Measurements from ENCODE around the gene GALNT14. TPM values are rescaled to one million over a fixed set of nuclear protein-coding genes. Genes with fewer than 3 reads are reported as not detected.

Gene GALNT14
- total RNA-seq, 1 donor from 2014 or later, result 1.7 TPM

GRCh38 chr2:31107591-31108300, 30.5 kb downstream of the GALNT14 start:
- Histone ChIP-seq H3K9me3 (no peaks in the 10 kb centered on the region), H3K27me3 (no peaks in the 10 kb centered on the region), H3K36me3 (no peaks in the 10 kb centered on the region), H3K4me1 (no peaks in the 10 kb centered on the region), H3K27ac (no peak overlapping the region), H3K4me3 (no peak overlapping the region)
- TF ChIP-seq, protein P1, sequence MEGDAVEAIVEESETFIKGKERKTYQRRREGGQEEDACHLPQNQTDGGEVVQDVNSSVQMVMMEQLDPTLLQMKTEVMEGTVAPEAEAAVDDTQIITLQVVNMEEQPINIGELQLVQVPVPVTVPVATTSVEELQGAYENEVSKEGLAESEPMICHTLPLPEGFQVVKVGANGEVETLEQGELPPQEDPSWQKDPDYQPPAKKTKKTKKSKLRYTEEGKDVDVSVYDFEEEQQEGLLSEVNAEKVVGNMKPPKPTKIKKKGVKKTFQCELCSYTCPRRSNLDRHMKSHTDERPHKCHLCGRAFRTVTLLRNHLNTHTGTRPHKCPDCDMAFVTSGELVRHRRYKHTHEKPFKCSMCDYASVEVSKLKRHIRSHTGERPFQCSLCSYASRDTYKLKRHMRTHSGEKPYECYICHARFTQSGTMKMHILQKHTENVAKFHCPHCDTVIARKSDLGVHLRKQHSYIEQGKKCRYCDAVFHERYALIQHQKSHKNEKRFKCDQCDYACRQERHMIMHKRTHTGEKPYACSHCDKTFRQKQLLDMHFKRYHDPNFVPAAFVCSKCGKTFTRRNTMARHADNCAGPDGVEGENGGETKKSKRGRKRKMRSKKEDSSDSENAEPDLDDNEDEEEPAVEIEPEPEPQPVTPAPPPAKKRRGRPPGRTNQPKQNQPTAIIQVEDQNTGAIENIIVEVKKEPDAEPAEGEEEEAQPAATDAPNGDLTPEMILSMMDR (IDR thresholded peaks at IDR 0.05), result no peak
- TF ChIP-seq POLR2A (IDR thresholded peaks at IDR 0.05), result no peak
- no peak for TF ChIP-seq POLR2AphosphoS5 (IDR thresholded peaks at IDR 0.05; ENCODE audit: insufficient read depth in 1 of 2, low read depth in 1 of 2)
- intact Hi-C loops (cut with DNase I), result no loop called here
- no peak for DNase-seq (ENCODE audit: extremely low spot score in 2 of 2)

- intact Hi-C loops (cut with DNase I), result no loop called here
- no peaks in the 10 kb centered on the region for H3K4me1 ChIP-seq
- no peak overlapping the region for H3K4me3 ChIP-seq
- DNase-seq (ENCODE audit: extremely low spot score in 2 of 2), result no peak
- no peak for TF ChIP-seq POLR2AphosphoS5 (IDR thresholded peaks at IDR 0.05; ENCODE audit: insufficient read depth in 1 of 2, low read depth in 1 of 2)
- H3K27ac ChIP-seq, result no peak overlapping the region
- no peaks in the 10 kb centered on the region for H3K36me3 ChIP-seq
- H3K27me3 ChIP-seq, result no peaks in the 10 kb centered on the region
- H3K9me3 ChIP-seq, result no peaks in the 10 kb centered on the region
Measured at GRCh38 chr2:31101701-31102100, 36.5 kb downstream of the GALNT14 start.

GRCh38 chr2:31097962-31098613, 40.2 kb downstream of the GALNT14 start:
- H3K27me3 ChIP-seq, result no peaks in the 10 kb centered on the region
- no peak for DNase-seq (ENCODE audit: extremely low spot score in 2 of 2)
- H3K4me3 ChIP-seq, result no peak overlapping the region
- intact Hi-C loops (cut with DNase I), result no loop called here
- no peaks in the 10 kb centered on the region for H3K36me3 ChIP-seq
- no peak overlapping the region for H3K27ac ChIP-seq
- no peaks in the 10 kb centered on the region for H3K9me3 ChIP-seq
- TF ChIP-seq, protein P1 (IDR thresholded peaks at IDR 0.05), result no peak
- TF ChIP-seq POLR2A (IDR thresholded peaks at IDR 0.05), result no peak
- no peak for TF ChIP-seq POLR2AphosphoS5 (IDR thresholded peaks at IDR 0.05; ENCODE audit: insufficient read depth in 1 of 2, low read depth in 1 of 2)
- H3K4me1 ChIP-seq, result no peaks in the 10 kb centered on the region

DNA sequence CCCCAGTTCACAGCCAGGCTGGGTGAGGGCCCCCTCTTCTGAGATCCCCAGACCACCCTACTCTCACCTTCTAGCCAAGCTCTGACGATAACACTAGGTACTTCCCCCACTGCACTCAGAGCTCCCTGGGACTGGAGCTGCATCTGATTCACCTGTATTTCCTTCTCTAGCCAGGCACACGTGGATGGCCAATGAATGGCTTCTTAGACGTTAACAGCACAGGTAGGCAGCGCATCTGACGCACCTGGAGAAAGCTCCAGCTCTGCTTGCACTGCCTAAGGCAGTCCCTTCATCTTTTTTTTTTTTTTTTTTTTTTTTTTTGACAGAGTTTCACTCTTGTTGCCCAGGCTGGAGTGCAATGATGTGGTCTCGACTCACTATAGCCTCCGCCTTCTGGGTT, 48.1 kb downstream of the GALNT14 start:
- no peaks in the 10 kb centered on the region for H3K36me3 ChIP-seq
- TF ChIP-seq POLR2A (IDR thresholded peaks at IDR 0.05) (no peak), POLR2AphosphoS5 (IDR thresholded peaks at IDR 0.05; ENCODE audit: insufficient read depth in 1 of 2, low read depth in 1 of 2) (no peak)
- TF ChIP-seq, protein P1 (IDR thresholded peaks at IDR 0.05), result no peak
- no peak for DNase-seq (ENCODE audit: extremely low spot score in 2 of 2)
- H3K9me3 ChIP-seq, result no peaks in the 10 kb centered on the region
- no peaks in the 10 kb centered on the region for H3K4me1 ChIP-seq
- H3K27ac ChIP-seq, result no peak overlapping the region
- intact Hi-C loops (cut with DNase I), result no loop called here
- H3K4me3 ChIP-seq, result no peak overlapping the region
- no peaks in the 10 kb centered on the region for H3K27me3 ChIP-seq

- DNase-seq (ENCODE audit: extremely low spot score in 2 of 2), result no peak
- H3K27ac ChIP-seq, result no peak overlapping the region
- H3K4me1 ChIP-seq, result no peaks in the 10 kb centered on the region
- TF ChIP-seq POLR2AphosphoS5 (IDR thresholded peaks at IDR 0.05; ENCODE audit: insufficient read depth in 1 of 2, low read depth in 1 of 2) (no peak), POLR2A (IDR thresholded peaks at IDR 0.05) (no peak)
- TF ChIP-seq, protein P1 (IDR thresholded peaks at IDR 0.05), result no peak
- intact Hi-C loops (cut with DNase I), result no loop called here
- H3K9me3 ChIP-seq, result no peaks in the 10 kb centered on the region
- no peak overlapping the region for H3K4me3 ChIP-seq
- no peaks in the 10 kb centered on the region for H3K27me3 ChIP-seq
- no peaks in the 10 kb centered on the region for H3K36me3 ChIP-seq
Measured at GRCh38 chr2:31089645-31090044, 48.6 kb downstream of the GALNT14 start.

All from vagina (tissue), 2 donors.